HEK293 (cell line): Measurements from ENCODE around the gene CNRIP1.

Experiments
- CTCF ChIP-seq: fragments of 450-650 bp; formaldehyde crosslinking; IDR thresholded peaks from 2 replicates; pipeline ENCODE4 v1.5.1; 2016; ENCODE audit warnings: missing biosample characterization, missing genetic modification characterization
- OVOL3 ChIP-seq: fragments of 450-650 bp; formaldehyde crosslinking; IDR thresholded peaks from 2 replicates; pipeline ENCODE4 v1.5.1; 2016; ENCODE audit warnings: missing biosample characterization, missing genetic modification characterization
- ZNF274 ChIP-seq, 2 experiments: fragments of 200-500 bp in 1 of 2; fragments of 450-650 bp in 1 of 2; sonication (Bioruptor generic) in 1 of 2; formaldehyde crosslinking in 1 of 2; IDR thresholded peaks; 2 replicates each; pipeline versions ENCODE4 v1.5.1 to v1.6.1; 2014 to 2016; ENCODE audit warnings: borderline replicate concordance in 1 of 2, inconsistent platforms in 1 of 2, low read length in 1 of 2, missing biosample characterization in 1 of 2, missing genetic modification characterization in 1 of 2

- TF ChIP-seq OVOL3 (tag by site-specific recombination) (no peak), CTCF (tag by site-specific recombination) (no peak), ZNF274 (IDR thresholded peaks at IDR 0.05; ENCODE audit: low read length) (no peak), ZNF274 (tag by site-specific recombination; IDR thresholded peaks at IDR 0.05; ENCODE audit: borderline replicate concordance) (no peak)
Measured at GRCh38 chr2:68333009-68333408, 13.3 kb upstream of the CNRIP1 start.
